ENCODE results near the gene GSK3B. TPM values are rescaled to one million over a fixed set of nuclear protein-coding genes. Genes with fewer than 3 reads are reported as not detected.

GSK3B gene
- total RNA-seq, 2 donors from 2014 or later = 36.7 to 47.9 TPM

- no peak overlapping the region for H3K4me3 ChIP-seq
- H3K27ac ChIP-seq = no peak overlapping the region
- whole genome bisulfite sequencing = 94% methylated on average over 4 of the region's 4 CpGs
- no peaks in the 10 kb centered on the region for H3K9me3 ChIP-seq
- no peak for TF ChIP-seq POLR2A (IDR thresholded peaks at IDR 0.05)
- TF ChIP-seq CTCF (IDR thresholded peaks at IDR 0.05) = no peak
- no peak for TF ChIP-seq POLR2AphosphoS5 (IDR thresholded peaks at IDR 0.05)
- no peaks in the 10 kb centered on the region for H3K27me3 ChIP-seq (replicated peaks; ENCODE audit: insufficient read depth)
- no peaks in the 10 kb centered on the region for H3K4me1 ChIP-seq (replicated peaks)
- DNase-seq (ENCODE audit: low spot score) = no peak
- intact Hi-C loops (cut with DNase I) = no loop called here
- H3K36me3 ChIP-seq = no peaks in the 10 kb centered on the region
These were observed 27.6 kb downstream of the GSK3B start for GRCh38 chr3:120066634-120067033.

GRCh38 chr3:120064641-120065040, 29.6 kb downstream of the GSK3B start:
- H3K9me3 ChIP-seq = no peaks in the 10 kb centered on the region
- H3K4me1 ChIP-seq (replicated peaks) = no peaks in the 10 kb centered on the region
- H3K36me3 ChIP-seq = no peaks in the 10 kb centered on the region
- WGBS = 94% methylated on average over 2 of the region's 2 CpGs
- DNase-seq (ENCODE audit: low spot score) = no peak
- no peak overlapping the region for H3K27ac ChIP-seq
- intact Hi-C loops (cut with DNase I) = no loop called here
- no peaks in the 10 kb centered on the region for H3K27me3 ChIP-seq (replicated peaks; ENCODE audit: insufficient read depth)
- no peak overlapping the region for H3K4me3 ChIP-seq
- TF ChIP-seq POLR2A (IDR thresholded peaks at IDR 0.05) (no peak), POLR2AphosphoS5 (IDR thresholded peaks at IDR 0.05) (no peak), CTCF (IDR thresholded peaks at IDR 0.05) (no peak)

GRCh38 chr3:120062474-120062873, 31.8 kb downstream of the GSK3B start:
- Histone ChIP-seq H3K27me3 (replicated peaks; ENCODE audit: insufficient read depth) (no peaks in the 10 kb centered on the region), H3K4me1 (replicated peaks) (no peaks in the 10 kb centered on the region), H3K36me3 (no peaks in the 10 kb centered on the region), H3K9me3 (no peaks in the 10 kb centered on the region), H3K27ac (no peak overlapping the region), H3K4me3 (no peak overlapping the region)
- intact Hi-C loops (cut with DNase I) = no loop called here
- WGBS = 79% methylated on average over 4 of the region's 4 CpGs
- no peak for DNase-seq (ENCODE audit: low spot score)
- TF ChIP-seq CTCF (IDR thresholded peaks at IDR 0.05) (no peak), POLR2A (IDR thresholded peaks at IDR 0.05) (no peak), POLR2AphosphoS5 (IDR thresholded peaks at IDR 0.05) (no peak)

- Histone ChIP-seq H3K4me3 (no peak overlapping the region), H3K9me3 (no peaks in the 10 kb centered on the region), H3K36me3 (no peaks in the 10 kb centered on the region), H3K27me3 (replicated peaks; ENCODE audit: insufficient read depth) (no peaks in the 10 kb centered on the region), H3K27ac (no peak overlapping the region), H3K4me1 (replicated peaks) (no peaks in the 10 kb centered on the region)
- intact Hi-C loops (cut with DNase I) = no loop called here
- TF ChIP-seq POLR2A (IDR thresholded peaks at IDR 0.05) (no peak), CTCF (IDR thresholded peaks at IDR 0.05) (no peak), POLR2AphosphoS5 (IDR thresholded peaks at IDR 0.05) (no peak)
- 76% methylated on average over 3 of the region's 3 CpGs for WGBS
- no peak for DNase-seq (ENCODE audit: low spot score)
These were observed 35.0 kb downstream of the GSK3B start for GRCh38 chr3:120059081-120059864.

GRCh38 chr3:120057626-120058025, 36.6 kb downstream of the GSK3B start:
- H3K27ac ChIP-seq = no peak overlapping the region
- TF ChIP-seq POLR2A (IDR thresholded peaks at IDR 0.05) = no peak
- no peak for TF ChIP-seq POLR2AphosphoS5 (IDR thresholded peaks at IDR 0.05)
- no peak for TF ChIP-seq CTCF (IDR thresholded peaks at IDR 0.05)
- no peaks in the 10 kb centered on the region for H3K27me3 ChIP-seq (replicated peaks; ENCODE audit: insufficient read depth)
- intact Hi-C loops (cut with DNase I) = no loop called here
- no peaks in the 10 kb centered on the region for H3K36me3 ChIP-seq
- no peaks in the 10 kb centered on the region for H3K4me1 ChIP-seq (replicated peaks)
- WGBS = 86% methylated on average over 1 of the region's 1 CpG
- no peak for DNase-seq (ENCODE audit: low spot score)
- H3K4me3 ChIP-seq = no peak overlapping the region
- H3K9me3 ChIP-seq = no peaks in the 10 kb centered on the region

Measured in prostate gland (tissue), 2 donors.